Cerebellar nuclear complex (tissue), 1 donor: ENCODE data around the gene SLC5A4.
"Not testable (repeated sequence)": the region's sequence is repeated elsewhere in the genome, so short reads cannot be mapped to it uniquely, and the experiment has no call there.

Experiments used
- DNase-seq, 2 experiments: peaks; one replicate each; lab custom pipeline; 2025; lab: John Stamatoyannopoulos, UW

The SLC5A4 gene

DNA sequence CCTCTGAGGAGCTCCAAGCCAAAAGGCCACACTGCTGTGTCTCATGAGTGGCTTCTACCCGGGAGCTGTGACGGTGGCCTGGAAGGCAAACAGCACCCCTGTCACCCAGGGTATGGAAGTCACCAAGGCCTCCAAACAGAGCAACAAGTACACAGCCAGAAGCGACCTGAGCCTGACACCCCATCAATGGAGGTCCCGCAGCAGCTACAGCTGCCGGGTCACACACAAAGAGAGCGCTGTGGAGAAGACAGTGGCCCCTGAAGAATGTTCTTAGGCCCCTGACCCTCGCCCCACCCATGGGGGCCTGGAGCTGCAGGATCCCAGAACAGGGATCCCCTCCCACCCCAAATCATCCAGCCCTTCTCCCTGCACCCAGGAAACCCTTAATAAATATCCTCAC is 55.2 kb downstream of the SLC5A4 start:
- DNase-seq, result no peak

DNA sequence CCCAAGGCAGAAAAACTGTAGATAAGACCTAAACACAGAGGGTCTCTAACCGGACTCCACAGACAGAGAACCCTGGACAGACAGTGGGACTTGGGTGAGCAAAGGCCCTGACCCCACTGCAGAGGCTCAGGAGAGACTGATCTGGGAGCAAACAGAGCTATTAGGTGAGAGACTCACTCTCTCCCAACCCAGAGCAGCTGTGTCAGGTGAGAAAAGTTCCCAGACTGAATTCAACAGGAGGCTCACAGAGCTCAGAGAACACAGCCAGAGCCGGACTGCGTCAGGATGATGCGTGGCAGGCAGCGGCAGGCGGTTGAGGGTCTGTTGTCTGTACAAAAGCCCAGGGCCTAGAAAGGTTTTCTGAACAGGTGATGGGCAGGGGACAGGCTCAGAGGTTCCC is 55.8 kb downstream of the SLC5A4 start:
- DNase-seq, result no peak

DNA sequence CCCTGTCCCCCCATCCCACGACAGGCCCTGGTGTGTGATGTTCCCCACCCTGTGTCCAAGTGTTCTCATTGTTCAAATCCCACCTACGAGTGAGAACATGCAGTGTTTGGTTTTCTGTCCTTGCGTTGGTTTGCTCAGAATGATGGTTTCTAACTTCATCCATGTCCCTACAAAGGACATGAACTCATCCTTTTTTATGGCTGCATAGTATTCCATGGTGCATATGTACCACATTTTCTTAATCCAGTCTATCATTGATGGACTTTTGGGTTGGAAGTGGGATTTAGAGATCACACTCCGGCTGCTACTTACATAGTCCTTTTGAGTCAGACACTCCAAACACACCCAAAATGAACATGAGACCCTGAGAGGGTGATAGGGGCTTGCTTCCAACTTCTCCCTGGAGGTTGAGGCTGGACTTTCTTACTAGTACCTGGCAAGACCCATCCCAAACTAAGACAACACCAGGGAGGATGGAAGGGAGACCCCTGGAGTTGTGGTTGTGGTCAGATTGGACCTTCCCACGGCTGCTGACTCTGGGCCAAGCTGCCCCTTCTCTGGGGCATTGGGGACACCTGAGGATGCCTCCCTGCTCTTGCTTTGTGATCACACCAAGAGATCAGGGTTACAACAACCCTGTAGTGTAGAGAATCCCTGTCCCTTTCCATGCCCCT is 57.5 kb downstream of the SLC5A4 start:
- not testable (repeated sequence) for DNase-seq

DNA sequence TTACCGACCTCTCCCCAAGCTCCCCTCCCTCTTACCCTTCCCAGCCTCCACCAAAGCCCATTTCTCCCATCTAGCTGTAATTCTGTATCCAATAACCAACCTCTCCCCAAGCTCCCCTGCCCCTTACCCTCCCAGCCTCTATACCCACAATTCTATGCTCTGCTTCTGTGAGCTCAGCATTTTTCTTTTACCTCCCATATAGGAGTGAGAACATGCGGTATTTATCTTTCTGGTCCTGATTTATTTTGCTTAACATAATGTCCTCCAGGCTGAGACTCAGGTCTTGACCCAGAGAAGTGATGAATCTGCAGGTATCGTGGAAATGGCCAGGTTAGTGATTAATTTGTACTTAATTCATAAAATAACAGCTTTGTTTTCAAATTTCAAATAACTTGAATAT is 59.2 kb downstream of the SLC5A4 start:
- not testable (repeated sequence) for DNase-seq

DNA sequence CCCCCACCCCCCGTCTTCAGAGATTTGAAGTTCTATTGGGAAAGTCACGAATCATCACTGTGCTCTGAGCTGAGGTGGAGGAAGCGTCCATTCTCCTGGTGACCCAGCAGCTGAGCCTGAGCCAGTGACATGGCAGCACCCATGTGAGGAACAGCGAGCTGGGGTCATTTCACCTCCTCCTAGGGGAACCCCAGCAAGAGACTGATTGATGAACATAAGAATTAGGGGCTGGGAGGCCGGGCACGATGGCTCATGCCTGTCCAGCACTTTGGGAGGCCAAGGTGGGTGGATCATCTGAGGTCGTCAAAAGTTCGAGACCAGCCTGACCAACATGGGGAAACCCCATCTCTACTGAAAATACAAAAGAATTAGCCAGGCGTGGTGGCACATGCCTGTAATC is 61.8 kb downstream of the SLC5A4 start:
- DNase-seq, result not testable (repeated sequence)

DNA sequence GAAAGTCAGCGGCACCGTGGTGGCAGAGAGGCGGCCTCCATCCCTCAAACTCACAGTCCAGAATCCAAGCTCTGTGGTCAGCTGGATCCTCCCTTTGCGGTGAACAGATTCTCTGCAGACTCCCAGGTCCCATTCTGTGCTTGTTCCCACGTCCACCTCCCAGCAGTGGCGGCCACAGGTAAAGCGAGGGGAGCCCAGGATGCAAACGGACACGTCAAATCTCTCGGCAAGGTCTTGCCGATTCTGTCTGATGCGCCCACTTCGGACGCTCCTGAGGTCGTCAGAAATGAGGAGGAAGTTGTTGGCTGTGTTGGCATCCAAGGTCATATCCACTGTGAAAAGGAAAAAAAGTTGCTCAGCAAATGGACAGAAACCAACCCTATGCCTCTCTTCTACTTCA is 64.1 kb downstream of the SLC5A4 start:
- not testable (repeated sequence) for DNase-seq

DNA sequence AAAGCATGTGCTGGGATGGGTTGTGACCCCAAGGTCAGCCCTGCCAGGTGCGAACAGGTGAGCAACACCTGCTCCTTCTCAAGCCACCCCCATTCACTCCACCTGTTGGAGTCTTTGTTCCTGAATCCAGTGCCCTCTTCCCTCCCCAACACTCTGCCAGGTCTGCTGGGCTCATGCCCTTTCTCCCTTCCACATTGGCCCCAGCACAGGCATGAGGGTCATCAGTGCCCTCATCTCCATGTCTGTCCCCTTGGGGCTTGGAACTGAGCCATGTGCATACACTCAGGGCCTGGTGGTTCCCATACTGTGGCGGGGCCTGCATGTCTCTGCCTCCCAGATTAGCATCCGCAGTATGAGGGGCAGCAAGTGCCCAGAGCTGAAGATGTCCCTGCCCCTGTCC is 69.3 kb downstream of the SLC5A4 start:
- DNase-seq, result no peak

DNA sequence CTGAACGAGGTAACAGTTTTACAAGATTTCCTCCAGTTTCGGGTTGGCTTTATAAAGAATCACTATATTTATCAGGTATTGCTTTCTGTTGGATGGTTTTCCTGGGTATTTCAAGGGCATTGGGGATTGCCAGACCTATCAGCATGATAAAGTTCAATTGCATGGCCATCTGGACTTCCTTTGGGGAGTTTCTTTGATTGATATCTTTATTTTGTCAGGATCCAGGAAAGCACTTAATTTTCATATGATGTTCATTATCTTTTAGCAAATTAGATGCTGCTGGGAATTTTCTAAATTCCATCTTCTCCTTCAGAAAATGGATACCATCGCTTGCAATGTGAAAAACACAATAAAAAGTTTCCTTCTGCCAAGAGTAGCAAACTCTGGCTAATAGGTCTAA is 71.5 kb downstream of the SLC5A4 start:
- no peak for DNase-seq

DNA sequence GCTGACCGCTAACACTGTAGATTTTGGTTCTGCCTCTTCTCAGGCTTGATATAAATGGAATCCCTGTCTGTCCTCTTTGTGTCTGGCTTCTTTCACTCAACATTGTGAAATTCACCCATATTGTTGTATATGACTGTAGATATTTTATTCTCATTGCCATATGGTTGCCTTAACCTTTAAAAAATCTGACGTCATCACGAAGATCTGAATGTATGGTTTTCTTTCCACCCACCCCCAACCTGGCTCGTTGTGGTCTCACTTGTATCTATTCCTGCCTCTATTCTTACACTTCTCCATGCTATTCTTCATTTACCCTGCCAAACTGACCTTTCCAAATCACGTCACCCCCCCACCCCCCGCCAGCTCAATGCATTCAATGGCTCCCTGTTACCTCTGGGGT is 74.1 kb downstream of the SLC5A4 start:
- no peak for DNase-seq

DNA sequence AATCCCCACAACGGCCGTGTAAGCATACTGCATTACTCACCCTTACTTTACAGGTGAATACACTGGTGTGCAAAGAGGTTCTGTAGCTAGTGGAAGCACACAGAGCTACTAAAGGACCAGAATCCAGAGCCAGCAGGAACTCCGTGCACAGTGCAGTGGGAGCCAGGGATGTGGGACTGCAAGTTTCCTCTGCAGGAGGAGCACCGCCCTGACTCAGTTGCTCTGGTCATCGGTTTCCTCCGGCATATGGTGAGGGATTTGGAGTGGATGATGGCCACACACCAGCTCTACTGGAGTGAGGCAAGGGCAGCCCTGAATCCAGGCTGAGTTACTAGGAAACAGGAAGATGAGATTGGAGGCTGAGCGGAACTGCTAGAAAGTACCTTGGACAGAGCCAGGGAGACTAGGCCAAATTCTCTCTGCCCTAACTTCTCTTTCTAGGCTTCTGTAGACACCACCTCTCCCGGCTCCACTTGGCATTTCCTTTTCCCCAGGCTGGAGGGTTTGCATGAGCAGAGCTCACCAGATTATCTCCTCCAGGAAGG is 77.9 kb downstream of the SLC5A4 start:
- DNase-seq, result no peak

DNA sequence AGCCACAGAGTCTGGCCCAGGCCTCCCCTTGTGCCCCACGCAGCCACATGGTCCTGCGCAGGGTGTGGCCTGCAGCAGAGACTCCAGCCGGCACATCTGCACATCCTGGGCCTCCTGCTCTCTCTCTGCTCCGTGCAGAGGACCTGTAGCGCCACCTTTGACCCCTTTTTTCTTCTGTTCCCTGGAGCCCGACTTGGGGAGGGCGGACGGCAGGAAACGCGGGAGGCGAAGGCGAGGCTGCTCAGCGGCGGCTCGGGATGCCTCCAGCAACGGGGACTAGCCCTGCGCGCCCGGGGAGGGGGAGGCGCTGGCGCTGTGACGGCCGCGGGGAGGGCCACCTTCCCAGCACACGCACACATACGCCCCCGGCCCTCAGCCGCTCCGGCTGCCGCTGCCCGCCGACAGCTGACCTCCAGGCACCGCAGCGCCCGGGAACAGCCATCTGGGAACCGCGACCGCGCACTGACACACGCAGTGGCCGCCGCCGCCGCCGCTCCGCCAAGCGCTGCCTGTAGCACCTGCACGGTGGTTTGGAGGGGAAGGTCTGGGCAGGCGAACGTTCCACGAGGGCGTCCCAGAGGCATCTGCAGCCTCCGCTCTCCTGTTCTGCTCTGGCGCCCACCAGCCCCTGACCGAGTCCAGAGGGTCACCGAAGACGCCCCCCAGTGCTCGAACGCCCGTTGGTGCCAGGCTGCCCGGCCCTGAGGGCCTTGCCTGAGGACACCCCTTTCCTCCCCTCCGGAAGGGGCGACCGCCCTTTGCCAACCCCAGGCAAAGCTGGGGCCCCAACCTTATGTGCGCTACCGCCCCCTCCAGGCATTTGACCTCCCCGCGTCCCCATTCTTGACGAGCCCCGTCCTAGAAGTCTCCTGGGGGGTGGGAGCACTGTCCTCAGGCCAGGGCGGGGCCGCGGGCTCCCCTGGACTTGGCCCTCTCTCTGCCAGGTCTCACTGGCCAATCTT is 79.2 kb downstream of the SLC5A4 start:
- DNase-seq, result no peak

DNA sequence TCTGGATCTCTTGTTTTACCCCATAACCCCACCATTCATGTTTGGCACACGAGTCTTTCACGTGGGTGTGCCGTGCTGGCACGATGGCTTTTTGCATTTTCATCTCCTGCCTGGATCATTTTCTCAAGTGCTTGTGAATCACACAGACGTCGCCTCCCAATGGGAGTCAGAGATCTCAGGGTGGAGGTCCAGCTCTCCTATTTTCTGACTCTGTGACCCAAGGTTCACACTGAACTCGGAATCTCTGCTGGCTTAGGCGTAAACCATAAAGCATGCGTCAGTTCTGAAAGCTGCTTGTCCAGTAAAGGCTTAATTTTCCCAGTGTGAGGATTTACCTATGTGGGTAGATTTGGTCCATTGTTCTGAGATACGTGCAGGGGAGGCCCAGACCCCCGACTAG is 80.0 kb downstream of the SLC5A4 start:
- no peak for DNase-seq
